Tibial nerve (tissue), 4 donors: ENCODE measurements around the gene TUBG2.

ENCODE experiments used
- CTCF ChIP-seq, 5 experiments: fragments of 200-600 bp in 3 of 5; fragments of 450-650 bp in 2 of 5; sonication (generic) in 3 of 5; IDR thresholded peaks; one replicate each; pipeline ENCODE4 v1.5.1; 2016 to 2019; ENCODE audit warnings: antibody characterized with exemption in 5 of 5, mild to moderate bottlenecking in 3 of 5, moderate library complexity in 2 of 5
- EP300 ChIP-seq, 2 donors: sonication (generic); formaldehyde crosslinking; IDR thresholded peaks; one replicate each; pipeline ENCODE4 v1.6.1; 2017; ENCODE audit warnings: antibody characterized with exemption in 2 of 2, mild to moderate bottlenecking in 1 of 2
- POLR2A ChIP-seq, 2 donors: fragments of 450-650 bp; IDR thresholded peaks; one replicate each; pipeline ENCODE4 v1.6.1; 2017; ENCODE audit warnings: antibody characterized with exemption in 2 of 2, mild to moderate bottlenecking in 2 of 2, moderate library complexity in 2 of 2

GRCh38 chr17:42613699-42614295, 45.3 kb upstream of the TUBG2 start:
- TF ChIP-seq CTCF (IDR thresholded peaks at IDR 0.05) (no peak), POLR2A (IDR thresholded peaks at IDR 0.05) (no peak), EP300 (IDR thresholded peaks at IDR 0.05) (no peak)
